ENCODE data around the gene GALNT2. TPM values are rescaled to one million over a fixed set of nuclear protein-coding genes. Genes with fewer than 3 reads are reported as not detected.
A peak's percentile ranks its signal among the peaks of the same experiment; 100 is the strongest.

The GALNT2 gene
- total and polyA plus RNA-seq, 9 of the 15 experiments (the other 6 are each of a cell fraction or from before 2014, with no cell fraction given), result 1.6 to 106 (median 51.9) TPM

DNA sequence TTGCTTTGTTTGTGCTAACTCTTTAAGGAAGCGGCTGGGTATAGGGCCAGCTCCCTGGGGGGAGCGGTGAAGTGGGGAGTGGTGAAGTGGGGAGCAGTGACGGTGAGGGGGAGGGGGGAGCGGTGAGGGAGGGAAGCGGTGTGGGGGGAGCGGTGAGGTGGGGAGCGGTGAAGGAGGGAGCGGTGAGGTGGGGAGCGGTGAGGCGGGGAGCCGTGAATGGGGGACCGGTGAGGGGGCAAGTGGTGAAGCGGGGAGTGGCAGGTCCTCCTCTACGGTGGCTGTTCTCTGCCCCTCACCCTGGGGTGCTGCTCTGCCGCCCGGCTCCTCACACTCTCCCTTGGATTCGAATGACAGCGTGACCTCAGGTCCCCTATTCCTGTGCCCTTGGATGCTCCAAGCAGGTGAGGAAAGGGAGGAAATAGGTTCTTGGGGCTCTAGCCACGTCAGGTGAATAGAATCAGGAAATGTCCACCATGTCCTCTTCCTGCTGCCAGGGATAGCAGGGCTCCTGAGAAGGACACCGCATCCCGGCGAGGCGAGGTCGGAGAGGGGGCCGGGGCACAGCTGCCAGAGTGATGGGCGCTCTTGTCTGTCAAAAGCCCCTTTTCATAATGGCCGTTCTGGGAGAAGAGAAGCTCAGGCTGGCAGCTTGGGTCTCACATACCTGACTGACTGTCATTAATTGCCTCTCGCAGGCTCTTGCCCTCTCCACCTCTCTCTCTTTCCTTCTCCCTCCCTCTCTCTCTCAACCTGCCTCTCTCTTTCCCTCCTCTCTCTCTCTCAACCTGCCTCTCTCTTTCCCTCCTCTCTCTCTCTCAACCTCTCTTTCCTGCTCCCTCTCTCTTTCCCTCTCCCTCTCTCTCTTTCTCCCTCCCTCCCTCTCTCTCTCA lies 224.9 kb downstream of the GALNT2 start (continued):
- no peak for TF ChIP-seq RBBP5 (IDR thresholded peaks at IDR 0.05; ENCODE audit: borderline replicate concordance, insufficient read depth, low read length, poor library complexity, severe bottlenecking)
- no peak for TF ChIP-seq SMARCA5 (IDR thresholded peaks at IDR 0.05)
- TF ChIP-seq TAF9B (IDR thresholded peaks at IDR 0.05; ENCODE audit: partially characterized antibody), result no peak
- TF ChIP-seq SP1 (CRISPR knock-in tag; IDR thresholded peaks at IDR 0.05), result no peak
- TF ChIP-seq HDAC3 (IDR thresholded peaks at IDR 0.05; ENCODE audit: borderline replicate concordance, partially characterized antibody), result no peak
- TF ChIP-seq MAFF (IDR thresholded peaks at IDR 0.05; ENCODE audit: low read length), result no peak
- TF ChIP-seq, protein P1, sequence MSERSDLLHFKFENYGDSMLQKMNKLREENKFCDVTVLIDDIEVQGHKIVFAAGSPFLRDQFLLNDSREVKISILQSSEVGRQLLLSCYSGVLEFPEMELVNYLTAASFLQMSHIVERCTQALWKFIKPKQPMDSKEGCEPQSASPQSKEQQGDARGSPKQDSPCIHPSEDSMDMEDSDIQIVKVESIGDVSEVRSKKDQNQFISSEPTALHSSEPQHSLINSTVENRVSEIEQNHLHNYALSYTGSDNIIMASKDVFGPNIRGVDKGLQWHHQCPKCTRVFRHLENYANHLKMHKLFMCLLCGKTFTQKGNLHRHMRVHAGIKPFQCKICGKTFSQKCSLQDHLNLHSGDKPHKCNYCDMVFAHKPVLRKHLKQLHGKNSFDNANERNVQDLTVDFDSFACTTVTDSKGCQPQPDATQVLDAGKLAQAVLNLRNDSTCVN (CRISPR knock-in tag; IDR thresholded peaks at IDR 0.05), result 0 out of 2 replicates have a peak, but pooled peaks have one; percentile 69
- TF ChIP-seq, protein P2, sequence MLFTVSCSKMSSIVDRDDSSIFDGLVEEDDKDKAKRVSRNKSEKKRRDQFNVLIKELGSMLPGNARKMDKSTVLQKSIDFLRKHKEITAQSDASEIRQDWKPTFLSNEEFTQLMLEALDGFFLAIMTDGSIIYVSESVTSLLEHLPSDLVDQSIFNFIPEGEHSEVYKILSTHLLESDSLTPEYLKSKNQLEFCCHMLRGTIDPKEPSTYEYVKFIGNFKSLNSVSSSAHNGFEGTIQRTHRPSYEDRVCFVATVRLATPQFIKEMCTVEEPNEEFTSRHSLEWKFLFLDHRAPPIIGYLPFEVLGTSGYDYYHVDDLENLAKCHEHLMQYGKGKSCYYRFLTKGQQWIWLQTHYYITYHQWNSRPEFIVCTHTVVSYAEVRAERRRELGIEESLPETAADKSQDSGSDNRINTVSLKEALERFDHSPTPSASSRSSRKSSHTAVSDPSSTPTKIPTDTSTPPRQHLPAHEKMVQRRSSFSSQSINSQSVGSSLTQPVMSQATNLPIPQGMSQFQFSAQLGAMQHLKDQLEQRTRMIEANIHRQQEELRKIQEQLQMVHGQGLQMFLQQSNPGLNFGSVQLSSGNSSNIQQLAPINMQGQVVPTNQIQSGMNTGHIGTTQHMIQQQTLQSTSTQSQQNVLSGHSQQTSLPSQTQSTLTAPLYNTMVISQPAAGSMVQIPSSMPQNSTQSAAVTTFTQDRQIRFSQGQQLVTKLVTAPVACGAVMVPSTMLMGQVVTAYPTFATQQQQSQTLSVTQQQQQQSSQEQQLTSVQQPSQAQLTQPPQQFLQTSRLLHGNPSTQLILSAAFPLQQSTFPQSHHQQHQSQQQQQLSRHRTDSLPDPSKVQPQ (CRISPR knock-in tag; IDR thresholded peaks at IDR 0.05; ENCODE audit: borderline replicate concordance), result no peak
- TF ChIP-seq MTA1 (IDR thresholded peaks at IDR 0.05; ENCODE audit: borderline replicate concordance), result no peak
- no peak for TF ChIP-seq SIN3B (IDR thresholded peaks at IDR 0.05; ENCODE audit: low read depth)
- TF ChIP-seq, protein P3, sequence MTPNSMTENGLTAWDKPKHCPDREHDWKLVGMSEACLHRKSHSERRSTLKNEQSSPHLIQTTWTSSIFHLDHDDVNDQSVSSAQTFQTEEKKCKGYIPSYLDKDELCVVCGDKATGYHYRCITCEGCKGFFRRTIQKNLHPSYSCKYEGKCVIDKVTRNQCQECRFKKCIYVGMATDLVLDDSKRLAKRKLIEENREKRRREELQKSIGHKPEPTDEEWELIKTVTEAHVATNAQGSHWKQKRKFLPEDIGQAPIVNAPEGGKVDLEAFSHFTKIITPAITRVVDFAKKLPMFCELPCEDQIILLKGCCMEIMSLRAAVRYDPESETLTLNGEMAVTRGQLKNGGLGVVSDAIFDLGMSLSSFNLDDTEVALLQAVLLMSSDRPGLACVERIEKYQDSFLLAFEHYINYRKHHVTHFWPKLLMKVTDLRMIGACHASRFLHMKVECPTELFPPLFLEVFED (CRISPR knock-in tag; conservative IDR thresholded peaks at IDR 0.05), result peak; percentile 30; the same call in 1 of the 2 replicates
- TF ChIP-seq ZNF551 (CRISPR knock-in tag; IDR thresholded peaks at IDR 0.05), result no peak
- no peak for TF ChIP-seq ZNF589 (CRISPR knock-in tag; IDR thresholded peaks at IDR 0.05; ENCODE audit: low read depth)
- TF ChIP-seq, protein P4, sequence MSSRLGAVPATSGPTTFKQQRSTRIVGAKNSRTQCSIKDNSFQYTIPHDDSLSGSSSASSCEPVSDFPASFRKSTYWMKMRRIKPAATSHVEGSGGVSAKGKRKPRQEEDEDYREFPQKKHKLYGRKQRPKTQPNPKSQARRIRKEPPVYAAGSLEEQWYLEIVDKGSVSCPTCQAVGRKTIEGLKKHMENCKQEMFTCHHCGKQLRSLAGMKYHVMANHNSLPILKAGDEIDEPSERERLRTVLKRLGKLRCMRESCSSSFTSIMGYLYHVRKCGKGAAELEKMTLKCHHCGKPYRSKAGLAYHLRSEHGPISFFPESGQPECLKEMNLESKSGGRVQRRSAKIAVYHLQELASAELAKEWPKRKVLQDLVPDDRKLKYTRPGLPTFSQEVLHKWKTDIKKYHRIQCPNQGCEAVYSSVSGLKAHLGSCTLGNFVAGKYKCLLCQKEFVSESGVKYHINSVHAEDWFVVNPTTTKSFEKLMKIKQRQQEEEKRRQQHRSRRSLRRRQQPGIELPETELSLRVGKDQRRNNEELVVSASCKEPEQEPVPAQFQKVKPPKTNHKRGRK (tag; IDR thresholded peaks at IDR 0.05), result 0 out of 2 replicates have a peak, but pooled peaks have one; percentile 53
- 0 out of 4 replicates have a peak, but pooled peaks of 1 of the 2 experiments have one; percentile 73 for TF ChIP-seq MCM7 (IDR thresholded peaks at IDR 0.05)
- TF ChIP-seq, protein P5, sequence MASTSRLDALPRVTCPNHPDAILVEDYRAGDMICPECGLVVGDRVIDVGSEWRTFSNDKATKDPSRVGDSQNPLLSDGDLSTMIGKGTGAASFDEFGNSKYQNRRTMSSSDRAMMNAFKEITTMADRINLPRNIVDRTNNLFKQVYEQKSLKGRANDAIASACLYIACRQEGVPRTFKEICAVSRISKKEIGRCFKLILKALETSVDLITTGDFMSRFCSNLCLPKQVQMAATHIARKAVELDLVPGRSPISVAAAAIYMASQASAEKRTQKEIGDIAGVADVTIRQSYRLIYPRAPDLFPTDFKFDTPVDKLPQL (IDR thresholded peaks at IDR 0.05; ENCODE audit: extremely low read depth, insufficient read length), result no peak
- TF ChIP-seq EHMT2 (IDR thresholded peaks at IDR 0.05), result 0 out of 2 replicates have a peak, but pooled peaks have one; percentile 14
- no peak for TF ChIP-seq ZNF696 (CRISPR knock-in tag; conservative IDR thresholded peaks at IDR 0.05)
- TF ChIP-seq CBX1 (IDR thresholded peaks at IDR 0.05; ENCODE audit: low read depth), result no peak
- TF ChIP-seq RBFOX2 (IDR thresholded peaks at IDR 0.05; ENCODE audit: low read depth, low read length), result no peak
- TF ChIP-seq MCM3 (IDR thresholded peaks at IDR 0.05), result peak; percentile 48; the same call in 1 of the 2 replicates

All from K562 (cell line).